Activated CD8-positive, alpha-beta memory T cell treated with anti-CD3 and anti-CD28 coated beads, Interleukin-2, amount 50 U/mL, for 4 hours (primary cell): ENCODE data around the gene POLR2E.
A peak's percentile ranks its signal among the peaks of the same experiment; 100 is the strongest.

Experiments used
- DNase-seq: peaks from one replicate; pipeline ENCODE4 v3.0.0-alpha.2; 2020

The POLR2E gene

DNA sequence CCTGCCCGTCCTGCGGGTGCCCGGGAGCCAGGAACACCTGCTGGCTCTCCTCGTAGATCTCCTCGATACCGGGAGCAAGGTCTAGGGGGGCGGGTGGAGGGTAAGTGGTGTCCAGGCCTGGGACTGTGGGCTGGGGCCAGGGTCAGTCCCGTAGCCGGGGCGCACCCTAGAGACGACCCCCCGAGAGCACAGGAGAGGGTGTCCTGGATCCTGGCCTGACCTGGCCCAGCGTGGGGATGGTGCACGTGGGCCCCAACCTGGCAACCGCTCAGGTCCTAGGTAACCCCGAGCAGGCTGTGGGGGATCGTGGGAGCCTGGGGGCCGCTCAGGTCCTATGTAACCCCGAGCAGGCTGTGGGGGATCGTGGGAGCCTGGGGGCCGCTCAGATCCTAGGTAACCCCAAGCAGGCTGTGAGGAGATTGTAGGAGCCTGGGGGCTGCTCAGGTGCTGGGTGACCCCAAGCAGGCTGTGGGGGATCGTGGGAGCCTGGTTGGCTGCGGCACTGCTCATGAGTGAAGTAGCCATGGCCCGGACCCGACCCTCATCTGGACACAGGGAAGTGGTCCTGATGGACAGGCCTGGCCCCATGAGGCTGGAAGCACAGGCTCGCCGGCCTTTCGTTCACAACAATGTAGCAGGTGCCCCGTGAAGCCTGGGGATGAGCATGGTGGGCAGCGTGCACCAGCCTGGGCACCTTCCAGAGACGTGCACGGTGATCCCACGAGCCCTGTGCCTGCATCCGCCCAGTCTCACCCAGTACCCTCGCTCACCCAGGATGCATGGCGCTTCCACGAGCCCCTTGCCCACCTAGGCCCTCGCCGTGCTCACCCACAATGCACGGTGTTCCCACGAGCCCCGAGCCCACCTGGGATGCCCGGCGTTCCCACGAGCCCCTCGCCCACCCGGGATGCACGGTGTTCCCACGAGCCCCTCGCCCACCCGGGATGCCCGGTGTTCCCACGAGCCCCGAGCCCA is 14.8 kb upstream of the POLR2E start:
- no peak for DNase-seq

DNA sequence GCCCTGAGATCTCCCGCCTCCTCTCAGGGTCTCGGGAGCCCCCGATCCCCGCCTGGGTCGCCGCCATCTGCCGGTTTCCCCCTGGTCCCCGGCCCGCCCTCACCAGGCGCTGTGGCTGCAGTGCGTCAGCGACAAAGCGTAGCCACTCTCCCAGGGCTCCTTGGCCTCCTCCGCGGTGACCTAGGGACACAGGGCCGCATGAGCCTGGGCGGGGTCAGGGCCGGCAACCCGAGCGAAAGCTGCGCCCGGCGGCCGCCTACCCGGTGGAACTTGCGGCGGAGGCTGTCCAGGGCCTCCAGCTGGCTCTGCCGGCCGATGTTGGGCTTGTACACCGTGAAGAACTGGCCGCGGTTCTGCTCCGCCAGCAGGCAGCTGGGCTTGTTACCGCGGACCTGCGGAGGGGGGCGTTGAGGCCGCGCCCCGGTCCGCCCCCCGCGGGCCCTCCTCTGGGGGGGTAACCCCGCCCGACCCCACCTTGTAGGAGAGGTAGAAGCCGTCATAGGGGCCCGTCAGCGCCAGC is 13.9 kb upstream of the POLR2E start:
- DNase-seq: no peak

DNA sequence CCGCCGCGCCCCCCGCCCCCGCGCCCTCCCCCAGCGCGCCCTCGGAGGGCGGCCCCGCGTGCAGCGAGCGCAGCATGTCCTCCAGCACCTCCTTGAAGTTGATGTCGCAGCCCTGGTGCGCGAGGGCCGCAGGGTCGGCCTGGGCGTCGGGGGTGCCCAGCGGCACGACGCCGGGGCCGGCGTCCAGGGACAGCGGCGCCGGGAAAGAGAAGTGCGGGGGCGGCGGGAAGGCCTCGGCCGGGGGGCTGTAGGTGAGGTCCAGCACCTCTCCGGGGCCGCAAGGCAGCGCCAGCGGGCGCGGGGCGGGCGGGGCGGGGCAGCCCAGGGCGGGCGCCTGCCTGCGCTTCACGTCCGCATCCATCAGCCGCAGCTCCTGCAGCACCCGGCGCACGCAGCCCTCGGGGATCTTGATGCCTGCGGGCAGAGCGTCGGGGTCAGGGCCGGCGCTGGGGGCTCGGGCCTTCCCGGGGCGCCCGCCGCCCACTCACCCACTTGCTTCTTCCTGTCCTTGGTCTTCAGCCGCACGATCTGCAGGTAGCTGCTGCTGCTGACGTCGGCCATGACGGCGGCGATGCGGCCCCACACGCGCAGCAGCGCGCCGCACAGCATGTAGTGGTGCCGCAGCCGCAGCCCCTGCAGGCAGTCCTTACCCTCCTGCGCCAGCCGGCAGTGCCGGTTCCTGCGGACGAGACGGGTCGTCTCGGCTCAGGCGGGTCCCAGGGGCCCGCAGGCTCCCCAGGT is 13.3 kb upstream of the POLR2E start:
- no peak for DNase-seq

DNA sequence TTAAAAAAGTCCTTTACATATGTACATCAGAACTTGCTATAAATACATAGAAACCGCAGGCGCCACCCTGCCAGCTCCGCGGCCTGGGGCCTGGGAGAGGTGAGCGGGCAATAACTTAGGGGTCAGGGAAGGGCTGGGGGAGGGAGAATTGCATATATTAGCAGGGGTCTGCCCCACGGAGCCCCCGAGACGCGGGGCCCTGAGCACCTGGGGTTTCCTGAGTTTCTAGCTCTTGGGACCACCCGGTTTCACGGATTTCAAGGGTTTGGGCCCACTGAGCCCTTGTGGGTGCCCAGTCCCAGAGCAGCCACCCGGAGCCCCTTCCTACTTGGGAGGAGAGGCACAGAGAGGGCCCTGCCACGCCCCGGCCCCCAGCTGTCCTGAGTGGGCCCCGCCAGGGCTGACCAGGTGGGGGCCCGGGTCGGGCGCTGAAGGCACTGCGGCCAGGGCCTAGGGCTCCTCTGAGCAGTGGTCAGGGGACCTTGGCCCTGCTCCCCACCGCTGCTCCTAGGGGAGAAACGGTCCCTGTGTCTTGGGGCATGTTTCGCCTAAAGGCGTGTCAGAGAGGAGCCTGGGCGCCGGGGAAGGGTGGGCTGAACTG is 12.6 kb upstream of the POLR2E start:
- no peak for DNase-seq

DNA sequence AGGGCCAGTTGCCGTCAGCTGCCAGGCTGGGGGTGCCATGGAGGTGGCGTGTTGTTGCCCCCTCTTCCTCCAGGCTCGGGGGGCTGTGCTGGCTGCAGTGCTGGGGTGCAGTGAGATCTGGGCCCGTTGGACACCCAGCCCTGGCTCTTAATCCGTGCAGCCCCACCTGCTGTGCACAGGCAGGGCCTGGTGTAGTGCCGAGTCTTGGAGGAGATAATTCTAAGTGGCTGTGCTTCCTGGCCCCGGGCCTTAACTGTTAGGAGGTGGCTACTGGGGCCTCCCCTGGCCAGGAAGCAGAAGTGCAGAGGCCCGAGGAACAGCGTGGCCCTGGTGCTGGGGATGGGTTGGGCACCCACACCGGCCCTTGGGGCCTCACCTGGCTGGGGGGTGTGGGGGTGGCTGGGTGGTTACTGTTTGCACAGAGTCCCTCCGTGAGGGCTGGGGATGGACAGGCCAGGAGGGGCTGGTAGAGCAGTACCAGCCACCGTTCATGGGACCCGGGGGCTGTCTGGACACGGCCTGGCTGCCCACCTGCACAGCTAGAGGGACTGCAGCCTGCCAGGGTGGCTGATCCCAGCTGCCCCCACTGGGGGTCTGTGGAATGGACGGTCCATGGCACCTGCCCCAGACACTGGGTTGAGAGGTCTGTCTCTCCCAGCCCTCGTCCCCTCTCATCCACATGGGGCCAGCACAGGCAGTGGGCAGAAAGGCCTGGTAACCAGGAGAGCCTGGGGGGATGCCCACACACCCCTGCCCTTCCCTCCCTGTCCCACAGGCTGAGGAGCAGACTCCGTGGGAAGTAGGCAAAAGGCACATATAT is 11.9 kb upstream of the POLR2E start:
- no peak for DNase-seq

DNA sequence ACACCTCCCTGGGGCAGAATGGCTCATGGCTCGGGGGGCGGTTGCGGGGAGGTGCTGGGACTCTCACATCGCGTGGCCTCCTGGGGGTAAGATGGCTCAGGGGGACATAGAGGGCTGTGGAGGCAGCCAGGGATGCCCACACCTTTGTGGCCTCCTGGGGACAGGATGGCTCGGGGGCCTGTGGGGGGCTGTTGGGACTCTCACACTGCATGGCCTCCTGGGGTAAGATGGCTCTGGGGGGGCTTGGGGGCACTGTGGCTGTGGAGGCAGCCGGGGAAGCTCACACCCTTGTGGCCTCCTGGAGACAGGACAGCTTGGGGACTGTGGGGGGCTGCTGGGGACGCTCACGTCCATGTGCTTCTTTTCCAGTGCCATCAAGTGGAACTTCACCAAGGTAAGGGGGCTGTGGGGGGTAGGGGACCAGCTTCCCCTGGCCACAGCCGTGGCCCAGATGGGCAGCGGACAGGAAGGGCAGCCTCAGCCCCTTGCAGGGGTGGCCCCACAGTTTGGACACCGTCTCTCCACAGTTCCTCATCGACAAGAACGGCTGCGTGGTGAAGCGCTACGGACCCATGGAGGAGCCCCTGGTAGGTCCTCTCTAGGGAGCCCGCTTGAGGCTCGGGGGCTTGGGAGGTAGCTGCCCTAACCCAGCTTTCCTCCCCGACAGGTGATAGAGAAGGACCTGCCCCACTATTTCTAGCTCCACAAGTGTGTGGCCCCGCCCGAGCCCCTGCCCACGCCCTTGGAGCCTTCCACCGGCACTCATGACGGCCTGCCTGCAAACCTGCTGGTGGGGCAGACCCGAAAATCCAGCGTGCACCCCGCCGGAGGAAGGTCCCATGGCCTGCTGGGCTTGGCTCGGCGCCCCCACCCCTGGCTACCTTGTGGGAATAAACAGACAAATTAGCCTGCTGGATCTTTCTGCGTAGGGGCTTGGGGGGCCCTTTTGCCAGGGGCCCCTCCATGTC is 11.0 kb upstream of the POLR2E start:
- DNase-seq: no peak

DNA sequence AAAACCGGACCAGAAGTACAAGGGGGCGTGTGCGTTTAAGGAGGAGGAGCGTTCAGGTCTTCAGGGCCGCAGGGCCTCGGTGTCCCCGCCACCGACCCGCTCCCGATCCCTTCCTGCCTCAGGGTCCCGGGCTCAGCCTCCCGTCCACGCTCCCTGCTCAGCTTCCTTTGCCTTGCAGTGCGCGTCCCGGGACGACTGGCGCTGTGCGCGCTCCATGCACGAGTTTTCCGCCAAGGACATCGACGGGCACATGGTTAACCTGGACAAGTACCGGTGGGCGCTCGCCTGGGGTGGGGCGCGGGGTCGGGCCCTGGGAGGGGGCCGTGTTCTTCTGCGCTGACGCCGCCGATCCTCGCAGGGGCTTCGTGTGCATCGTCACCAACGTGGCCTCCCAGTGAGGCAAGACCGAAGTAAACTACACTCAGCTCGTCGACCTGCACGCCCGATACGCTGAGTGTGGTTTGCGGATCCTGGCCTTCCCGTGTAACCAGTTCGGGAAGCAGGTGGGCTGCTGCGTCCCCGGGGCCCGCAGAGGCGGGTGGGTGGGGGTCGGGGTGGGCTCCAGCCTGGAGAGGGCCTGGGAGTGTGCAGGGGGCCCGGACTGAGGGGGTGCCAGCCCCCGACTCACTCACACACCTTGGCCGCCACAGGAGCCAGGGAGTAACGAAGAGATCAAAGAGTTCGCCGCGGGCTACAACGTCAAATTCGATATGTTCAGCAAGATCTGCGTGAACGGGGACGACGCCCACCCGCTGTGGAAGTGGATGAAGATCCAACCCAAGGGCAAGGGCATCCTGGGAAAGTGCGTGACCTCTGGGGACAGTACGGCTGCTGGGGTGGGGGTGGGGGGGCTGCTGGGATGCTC is 10.1 kb upstream of the POLR2E start:
- DNase-seq: no peak

DNA sequence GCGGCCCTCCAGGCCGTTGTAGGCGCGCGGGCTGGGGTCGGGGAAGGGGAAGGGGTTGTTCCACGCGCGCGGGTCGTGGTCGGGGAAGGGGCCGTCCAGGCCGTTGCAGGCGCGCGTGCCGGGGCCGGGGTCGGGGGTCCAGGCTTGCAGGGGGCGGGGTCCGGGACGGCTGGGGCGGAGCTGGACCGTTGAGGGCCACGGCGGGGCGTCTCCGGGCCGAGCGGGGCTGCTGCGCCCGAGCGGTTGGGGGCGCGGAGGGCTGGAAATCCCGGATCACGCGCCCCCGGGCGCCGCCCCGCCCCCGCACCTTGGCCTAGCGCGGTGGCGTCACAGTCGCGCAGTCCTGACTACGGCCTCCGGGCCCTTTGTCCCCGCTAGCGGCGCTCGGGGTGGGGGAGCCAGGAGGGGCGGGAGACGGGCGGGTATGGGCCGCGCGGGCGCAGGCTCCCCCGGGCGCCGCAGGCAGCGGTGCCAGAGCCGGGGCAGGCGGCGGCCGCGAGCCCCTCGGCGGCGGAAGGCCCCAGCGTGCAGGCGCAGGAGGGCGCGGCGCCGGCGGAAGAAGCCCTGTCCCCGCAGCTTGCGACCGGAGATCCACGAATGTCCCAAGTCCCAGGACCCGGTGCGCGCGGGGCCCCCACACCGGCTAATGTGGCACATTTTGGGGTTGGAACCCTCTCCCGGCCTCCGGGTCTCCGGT is 9.3 kb upstream of the POLR2E start:
- DNase-seq: peak; percentile 80

DNA sequence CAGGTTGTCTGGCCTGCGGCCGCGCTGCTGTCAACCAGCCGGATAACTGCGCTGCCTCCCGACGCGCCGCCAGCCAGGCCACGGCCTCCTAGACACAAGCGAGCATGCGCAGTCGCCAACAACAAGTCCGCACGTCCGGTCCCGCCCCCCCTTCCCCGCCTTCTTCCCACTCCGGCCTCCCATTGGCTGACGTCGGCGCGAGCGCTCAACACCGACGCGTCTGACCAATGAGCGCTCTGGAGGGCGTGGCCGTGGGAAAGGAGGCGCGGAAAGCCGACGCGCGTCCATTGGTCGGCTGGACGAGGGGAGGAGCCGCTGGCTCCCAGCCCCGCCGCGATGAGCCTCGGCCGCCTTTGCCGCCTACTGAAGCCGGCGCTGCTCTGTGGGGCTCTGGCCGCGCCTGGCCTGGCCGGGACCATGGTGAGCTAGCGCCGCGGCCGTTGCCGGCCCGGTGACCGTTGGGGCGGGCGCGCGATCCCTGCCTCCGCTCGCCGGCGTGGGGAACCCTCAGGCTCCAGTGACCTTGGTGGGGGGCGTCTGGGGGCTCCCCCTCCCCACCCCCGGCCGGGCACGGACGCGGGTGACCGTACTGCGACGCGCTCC is 8.6 kb upstream of the POLR2E start, which contains the start of gene GPX4:
TSS of gene GPX4 (plus strand) at position 287 of the 603 bp plus-strand sequence. CDS start at position 337, 50 bp downstream.
- peak; percentile 98 for DNase-seq

DNA sequence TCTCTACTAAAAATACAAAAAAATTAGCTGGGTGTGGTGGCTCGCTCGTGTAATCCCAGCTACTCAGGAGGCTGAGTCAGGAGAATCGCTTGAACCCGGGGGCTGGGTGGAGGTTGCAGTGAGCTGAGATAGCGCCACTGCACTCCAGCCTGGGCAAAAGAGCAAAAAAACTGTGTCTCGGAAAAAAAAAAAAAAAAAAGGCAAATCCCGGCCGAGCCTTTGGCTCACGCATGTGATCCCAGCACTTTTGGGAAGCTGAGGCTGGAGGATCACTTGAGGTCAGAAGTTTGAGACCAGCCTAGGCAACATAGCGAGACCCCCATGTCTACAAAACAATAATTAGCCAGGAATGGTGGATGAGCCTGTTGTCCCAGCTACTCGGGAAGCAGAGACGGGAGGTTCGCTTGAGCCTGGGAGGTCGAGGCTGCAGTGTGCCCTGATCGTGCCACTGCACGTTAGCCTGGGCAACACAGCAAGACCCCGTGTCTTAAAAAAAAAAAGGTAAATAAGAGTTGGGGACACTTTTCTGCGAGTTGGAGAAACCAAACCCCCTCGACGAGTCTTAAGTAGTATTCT is 8.0 kb upstream of the POLR2E start:
- no peak for DNase-seq

DNA sequence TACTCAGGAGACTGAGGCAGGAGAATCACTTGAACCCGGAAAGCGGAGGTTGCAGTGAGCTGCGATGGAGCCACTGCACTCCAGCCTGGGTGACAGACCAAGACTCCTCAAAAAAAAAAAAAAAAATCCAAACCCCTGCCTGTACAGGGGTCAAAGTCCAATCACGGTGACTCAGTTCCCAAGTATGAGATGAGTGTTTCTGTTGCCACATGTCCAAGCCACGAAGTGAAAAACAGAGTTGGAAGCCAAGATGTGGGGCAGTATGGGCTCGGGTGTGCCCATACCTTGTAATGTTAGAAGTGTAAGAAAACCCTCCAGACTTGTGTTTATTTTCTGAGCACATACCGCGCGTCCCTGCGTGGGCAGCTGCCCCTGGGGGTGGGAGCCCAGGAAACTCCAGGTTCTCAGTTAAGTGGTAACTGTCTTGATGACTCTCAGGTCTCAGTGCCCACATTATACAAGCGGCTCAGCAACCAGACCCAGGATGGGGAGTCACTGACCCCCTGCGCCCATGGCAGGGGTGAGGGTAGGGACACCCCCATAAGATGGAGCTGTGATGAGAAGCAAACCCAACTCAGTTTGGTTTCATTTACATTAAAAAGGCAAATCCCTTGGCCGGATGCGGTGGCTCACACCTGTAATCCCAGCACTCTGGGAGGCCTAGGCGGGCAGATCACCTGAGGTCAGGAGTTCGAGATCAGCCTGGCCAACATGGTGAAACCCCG is 7.4 kb upstream of the POLR2E start:
- peak; percentile 58 for DNase-seq

DNA sequence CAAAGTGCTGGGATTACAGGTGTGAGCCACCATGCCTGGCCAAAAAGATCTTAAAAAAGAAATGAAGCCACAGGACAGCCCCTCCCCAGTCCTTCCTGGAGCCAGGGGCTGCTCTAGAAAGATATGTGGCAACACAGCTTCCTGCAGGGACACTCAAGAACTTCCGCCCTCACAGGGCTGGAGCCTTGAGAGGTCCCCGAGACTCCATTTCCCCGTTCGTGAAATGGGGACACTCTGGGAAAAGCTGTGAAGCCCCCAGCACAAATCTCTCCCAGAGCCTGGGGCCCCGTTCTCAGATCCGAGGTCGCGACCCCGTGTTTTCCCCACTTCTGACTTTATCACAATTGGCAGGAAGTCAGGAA is 6.1 kb upstream of the POLR2E start:
- DNase-seq: no peak

DNA sequence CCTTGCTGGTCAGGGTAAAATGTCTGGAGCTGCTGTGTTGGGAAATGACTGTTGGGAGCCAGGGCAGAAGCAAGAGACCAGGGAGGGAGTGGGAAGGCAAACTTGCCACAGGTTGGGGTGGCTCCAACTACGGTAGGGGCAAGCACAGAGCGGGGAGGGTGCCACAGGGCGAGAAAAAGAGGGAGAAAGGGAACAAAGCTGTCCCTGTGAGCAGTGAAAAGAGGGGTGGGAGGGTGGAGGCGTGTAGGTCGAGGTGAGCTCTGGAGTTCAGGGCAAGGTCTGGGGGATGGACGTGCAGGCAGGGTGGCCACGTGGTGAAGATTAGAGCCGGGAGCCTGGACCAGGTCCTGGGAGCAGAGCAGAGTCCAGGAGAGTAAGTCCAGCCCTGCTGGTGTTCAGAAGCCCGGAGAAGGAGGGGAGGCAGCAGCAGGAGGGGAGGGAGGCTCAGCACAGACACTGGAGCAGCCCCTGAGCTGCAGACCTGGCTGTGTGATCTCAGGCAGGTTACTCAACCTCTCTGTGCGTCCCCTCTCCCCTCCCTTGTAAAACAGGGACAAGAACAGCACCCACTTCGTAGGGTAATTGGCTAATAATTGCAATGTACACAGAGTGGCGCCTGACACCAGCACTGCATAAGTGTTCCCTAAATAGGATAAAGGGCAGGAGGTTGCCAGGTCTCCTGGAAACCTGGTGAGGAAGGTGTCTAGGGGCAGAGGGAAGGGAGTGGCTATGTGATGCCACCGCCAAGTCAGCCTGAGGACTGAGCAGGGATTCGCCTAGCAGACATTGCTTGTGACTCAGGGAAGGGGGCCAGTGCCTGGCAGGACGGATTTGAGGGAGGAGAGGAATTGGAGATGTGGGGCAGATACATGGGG is 3.2 kb upstream of the POLR2E start:
- no peak for DNase-seq

DNA sequence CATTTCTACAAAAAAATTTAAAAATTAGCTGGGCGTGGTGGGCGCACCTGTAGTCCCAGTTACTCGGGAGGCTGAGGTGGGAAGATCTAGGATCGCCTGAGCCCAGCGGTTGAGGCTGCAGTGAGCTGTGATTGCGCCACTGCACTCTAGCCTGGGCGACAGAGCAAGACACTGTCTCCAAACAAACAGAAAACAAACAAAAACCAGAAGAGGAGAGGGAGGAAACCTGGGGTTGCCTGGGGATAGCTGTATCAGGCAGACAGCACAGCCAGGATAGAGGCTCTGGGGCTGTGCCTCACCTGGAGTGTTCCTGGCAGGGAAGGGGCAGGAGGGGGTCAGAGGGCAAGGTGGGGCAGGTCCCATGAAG is 2.6 kb upstream of the POLR2E start:
- DNase-seq: no peak

DNA sequence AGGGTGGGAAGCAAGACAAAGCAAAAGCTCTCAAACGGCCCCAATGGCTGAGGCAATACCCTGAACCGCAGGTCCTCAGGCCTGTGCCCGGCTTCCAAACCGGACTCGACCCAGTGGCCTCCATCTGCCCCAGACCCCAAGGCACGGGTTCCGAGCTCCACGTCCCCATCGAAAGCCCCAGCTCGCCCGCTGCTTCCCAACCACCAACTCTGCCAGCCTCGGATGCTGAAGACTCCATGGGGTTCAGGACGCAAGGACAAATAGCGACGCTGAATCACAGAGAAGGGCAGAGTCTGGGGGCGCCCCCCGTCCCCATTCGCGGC is 559 bp downstream of the POLR2E start:
- DNase-seq: no peak

DNA sequence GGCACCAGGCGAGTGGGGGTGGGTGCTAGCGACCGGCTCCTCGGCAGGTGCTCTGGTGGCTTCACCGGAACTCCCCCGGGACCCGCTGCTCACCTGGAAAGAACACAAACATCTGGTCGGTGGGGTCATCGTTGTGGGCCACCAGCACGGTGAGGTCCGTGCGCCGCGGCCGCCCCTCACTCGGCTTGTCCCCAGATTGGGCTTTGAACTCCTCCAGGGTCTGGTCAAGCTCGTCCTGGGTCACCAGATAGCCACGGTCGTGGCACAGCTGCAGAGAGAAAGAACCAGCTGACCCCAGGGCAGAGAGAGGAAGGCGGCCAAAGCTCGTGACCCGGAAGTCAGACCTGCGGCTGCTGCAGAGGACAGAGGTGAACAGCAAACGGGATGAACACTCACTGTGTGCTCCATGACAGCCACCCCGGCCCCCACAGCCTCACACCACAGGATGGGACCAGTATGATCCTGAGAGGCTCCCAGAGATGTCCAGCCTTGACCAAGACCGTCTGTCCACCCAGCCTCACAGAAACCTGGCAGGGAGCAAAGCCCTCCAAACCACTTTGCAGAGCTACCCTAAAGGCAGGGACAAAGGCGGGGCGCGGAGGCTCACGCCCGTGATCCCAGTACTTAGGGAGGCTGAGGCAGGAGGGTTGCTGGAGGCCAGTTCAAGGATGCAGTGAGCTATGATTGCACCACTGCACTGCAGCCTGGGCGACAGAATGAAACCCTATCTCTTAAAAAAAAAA is 1.2 kb downstream of the POLR2E start:
- DNase-seq: no peak

DNA sequence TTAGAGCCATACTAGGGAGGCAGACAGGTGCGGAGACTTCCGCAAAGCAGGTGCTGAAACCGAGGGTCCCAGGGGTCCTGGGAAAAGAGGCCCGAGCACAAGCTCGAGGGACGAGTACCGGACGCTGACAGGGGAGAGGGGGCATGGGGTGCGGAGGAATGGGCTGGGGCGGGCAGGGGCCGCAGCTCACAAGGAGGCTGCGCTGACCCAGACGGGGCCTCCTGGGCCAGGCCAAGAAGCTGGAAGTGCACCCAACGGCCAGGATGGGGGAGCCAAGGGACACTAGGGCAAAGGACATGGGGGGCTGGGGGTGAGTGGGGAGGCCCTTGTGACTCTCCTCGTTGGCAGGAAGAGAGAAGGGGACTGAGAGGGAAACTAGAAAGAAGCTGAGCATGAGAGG is 1.8 kb downstream of the POLR2E start:
- no peak for DNase-seq
